ENCODE measurements around the gene TRERF1.
"Not testable (repeated sequence)": the region's sequence is repeated elsewhere in the genome, so short reads cannot be mapped to it uniquely, and the experiment has no call there.

Gene TRERF1

DNA sequence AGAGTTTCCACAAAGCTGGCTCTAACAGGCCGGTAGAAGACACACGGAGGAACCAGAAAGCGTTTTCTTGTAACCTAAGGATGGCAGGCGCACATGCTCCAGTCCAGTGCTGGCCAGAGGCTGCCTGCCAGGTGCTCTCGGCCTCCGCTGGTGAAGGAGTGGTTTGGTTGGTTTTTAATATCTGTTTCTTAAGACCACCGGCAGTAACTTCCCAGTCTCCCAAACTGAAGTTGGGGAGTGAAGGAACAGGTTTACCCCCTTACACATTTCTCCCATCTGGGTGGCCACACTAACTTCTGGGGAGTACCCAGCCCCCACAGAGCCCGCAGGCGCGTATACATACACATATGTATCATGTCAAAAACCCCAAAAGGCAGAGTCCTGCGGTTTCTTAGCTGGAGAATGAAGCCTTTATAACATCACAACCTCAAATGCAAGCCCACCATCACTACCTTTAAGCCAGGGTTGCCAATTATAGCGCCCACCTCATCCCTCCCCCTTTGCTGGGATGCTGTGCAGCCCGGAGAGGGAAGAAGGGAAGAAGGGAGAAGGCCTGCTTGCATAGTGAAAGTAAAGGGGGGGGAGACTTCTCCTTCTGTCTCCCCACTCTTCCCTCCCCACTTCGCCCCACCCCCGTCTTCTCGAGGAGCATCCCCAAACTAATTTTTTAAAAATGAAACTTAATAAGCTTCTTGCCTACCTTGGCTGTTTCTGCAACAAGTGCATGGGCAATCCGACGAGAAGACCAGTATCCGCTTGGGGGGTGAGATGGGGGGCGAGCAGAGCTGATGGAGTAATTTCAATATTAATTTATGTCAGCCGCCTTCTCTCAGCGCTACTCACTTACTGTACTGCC lies 1.0 kb downstream of the TRERF1 start:
- DNase-seq (ENCODE audit: low read depth), result no peak

GRCh38 chr6:42449917-42450476 lies 1.7 kb downstream of the TRERF1 start:
- DNase-seq (ENCODE audit: low read depth), result no peak

DNA sequence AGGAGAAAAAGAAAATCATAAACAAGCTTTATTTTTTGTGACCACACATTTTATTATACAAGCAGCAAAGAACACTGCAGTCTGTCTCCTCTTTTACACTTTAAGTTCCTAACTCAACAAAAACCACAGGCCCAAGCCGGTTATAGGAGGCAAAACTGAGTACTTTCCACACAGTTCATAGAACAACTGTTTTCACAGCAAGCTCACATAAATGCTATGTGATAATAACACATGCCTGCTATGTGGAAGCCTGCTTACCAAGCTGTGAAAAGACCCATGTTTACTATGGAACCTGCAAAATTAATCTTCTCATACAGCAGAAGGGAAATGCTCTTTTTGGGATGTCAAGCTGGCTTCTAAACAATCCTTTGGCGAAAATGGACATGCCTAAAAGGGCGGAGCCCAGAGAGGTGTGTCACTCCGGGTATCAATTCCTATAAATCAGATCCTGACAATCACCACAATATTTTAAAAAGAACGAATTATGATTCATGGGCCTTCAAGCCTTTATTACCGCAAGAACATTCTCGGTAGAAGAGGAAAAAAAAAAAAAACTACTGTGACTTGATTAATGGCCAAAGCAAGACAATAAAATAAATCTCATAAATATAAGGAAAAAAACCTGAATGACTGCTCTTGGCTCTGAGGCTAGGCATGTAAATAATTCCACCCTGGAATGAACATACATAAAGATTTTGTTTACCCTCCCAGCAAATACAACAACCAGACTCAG lies 2.6 kb downstream of the TRERF1 start:
- DNase-seq (ENCODE audit: low read depth), result no peak

GRCh38 chr6:42448391-42448790 lies 3.3 kb downstream of the TRERF1 start:
- no peak for DNase-seq (ENCODE audit: low read depth)

DNA sequence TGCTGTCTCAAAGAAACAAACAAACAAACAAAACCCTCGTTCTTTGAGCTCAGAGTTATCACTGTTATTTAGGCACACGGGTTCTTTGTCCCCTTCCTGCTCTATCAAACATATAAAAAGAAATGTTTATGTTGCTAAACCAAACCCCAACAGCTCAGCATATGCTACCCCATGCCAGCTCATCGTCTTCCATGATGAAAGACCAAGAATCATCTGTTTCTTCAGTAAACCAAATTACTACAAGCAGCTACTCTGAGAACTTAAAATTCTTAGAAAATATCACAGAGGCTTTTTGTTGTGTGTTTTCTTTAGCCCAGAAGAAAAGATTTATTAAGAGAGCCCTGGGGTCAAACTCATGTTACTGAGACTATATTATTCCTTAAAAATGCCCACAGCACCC lies 4.7 kb downstream of the TRERF1 start:
- no peak for DNase-seq (ENCODE audit: low read depth)

DNA sequence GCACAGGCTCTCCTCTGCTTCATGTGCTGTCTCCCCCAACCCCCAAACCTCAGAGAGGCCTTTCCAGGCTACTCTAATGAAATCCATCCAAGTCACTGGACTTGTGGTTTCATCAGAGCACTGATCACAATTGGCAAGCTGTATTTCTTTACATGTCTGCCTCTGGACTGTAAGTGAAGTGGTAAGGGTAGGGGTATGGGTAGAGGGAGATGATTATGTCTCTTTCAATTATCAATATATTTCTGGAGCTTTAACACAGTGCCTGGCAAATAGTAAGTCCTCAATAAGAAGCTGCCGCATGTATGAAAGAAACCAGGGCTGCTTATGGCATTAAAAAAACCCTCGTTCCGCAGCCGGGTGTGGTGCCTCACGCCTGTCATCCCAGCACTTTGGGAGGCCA lies 5.4 kb downstream of the TRERF1 start:
- no peak for DNase-seq (ENCODE audit: low read depth)

DNA sequence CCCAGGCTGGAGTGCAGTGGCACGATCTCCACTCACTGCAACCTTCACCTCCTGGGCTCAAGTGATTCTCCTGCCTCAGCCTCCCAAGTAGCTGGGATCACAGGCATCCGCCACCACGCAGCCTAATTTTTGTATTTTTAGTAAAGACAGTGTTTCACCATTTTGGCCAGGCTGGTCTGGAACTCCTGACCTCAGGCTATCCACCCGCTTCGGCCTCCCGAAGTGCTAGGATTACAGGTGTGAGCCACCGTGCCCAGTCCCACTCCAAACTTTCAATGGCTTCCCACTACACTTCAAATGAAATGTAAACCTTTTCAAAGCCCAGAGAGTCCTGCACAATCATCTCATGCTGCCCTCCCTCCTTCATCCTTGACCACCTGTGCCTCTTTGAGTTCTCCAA lies 5.8 kb downstream of the TRERF1 start:
- not testable (repeated sequence) for DNase-seq (ENCODE audit: low read depth)

DNA sequence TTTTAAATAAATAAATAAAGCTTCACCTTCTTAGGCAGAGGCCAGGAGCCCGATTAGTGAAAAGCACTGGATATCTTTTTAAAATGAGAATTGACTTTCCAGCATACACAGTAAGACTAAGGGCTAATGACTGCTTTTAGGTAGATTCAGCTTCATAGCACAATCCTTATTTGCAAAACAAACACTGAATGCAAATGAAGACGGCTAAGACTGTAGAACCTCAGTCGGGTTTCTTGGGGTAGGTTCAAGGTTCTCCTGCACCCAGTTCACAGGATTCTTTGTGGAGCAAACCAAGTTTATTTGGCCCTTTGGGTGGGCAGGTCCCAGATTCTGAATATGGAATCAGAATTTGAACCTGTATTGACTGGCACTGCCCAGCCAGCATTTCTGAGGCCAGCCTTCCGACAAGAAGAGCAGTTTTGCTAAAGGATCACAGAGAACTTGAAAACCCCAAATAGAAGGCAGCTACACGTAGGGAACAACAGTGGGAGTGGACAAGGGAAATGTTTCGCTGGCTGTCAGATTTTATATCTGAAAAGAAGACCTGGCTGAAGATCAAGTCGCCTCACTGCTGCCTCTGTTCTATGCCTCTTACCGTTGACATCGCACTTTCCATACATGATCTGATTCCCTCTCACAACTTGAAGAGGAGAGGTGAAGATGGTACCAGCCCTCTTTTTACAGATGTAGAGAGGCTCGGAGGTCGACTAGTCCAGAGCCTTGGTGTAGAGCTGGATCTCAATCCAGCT lies 8.2 kb downstream of the TRERF1 start:
- no peak for DNase-seq (ENCODE audit: low read depth)

DNA sequence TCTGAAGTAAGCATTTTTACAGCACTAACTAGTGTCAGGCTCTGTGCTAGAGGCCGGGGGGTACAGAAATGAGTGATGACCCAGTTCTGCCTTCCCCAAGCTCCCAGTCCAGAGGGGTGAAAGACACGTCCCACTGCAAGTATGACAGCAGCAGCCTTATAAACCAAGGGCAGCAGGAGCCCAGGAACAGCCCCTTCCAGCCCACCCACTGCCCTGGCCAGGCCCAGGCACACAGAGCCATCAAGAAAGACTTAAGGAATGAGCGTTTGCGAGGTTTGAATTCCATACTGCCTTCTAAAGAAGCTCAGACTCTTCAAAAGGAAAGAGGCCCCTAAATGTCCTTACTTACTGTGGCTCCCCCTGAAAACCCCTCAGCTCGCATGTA lies 10.0 kb downstream of the TRERF1 start:
- DNase-seq (ENCODE audit: low read depth), result no peak

DNA sequence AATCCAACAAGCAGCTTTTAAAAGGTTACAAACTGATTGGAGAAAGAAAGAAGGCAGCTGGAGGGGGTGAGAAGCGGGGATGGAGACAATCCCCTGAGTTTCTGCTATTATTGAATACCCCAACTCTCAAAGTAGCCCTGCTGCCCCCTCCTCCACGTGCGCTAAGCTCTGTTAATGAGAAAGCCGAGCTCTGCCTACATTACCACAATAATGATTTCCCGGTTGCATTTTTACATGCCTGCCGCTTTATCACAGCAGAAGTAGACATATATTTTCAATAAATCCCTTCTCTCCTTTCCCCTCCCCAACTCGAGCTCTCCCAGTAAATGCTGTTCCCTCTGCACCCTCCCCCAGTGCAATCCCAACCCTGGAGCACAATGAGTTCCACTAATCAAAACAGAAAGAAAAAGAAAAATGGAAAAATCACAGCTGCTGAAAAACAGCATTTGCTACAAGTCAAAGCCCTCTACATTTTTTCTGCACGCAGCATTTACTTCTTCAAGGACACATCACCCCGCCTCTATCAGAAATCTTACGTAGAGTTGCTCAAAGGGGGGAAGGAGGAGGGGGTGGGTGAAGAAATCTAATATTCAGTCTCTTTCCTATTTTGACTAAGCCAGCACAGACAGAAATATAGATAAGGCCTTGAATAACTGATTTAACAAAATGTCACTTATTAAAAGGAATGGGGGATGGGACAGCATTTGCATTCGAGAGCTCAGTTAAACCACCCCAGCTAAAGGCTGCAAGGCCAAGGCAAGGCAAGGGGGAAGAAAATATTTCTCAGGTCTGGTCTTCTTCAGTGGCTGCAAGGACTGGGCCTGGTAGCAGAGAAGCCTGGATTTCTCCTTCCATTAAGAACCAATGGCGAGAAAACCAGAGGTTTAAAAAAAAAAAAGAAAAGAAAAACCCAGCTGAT lies 10.7 kb downstream of the TRERF1 start:
- no peak for DNase-seq (ENCODE audit: low read depth)

GRCh38 chr6:42440027-42440426 lies 11.7 kb downstream of the TRERF1 start:
- DNase-seq (ENCODE audit: low read depth), result no peak

DNA sequence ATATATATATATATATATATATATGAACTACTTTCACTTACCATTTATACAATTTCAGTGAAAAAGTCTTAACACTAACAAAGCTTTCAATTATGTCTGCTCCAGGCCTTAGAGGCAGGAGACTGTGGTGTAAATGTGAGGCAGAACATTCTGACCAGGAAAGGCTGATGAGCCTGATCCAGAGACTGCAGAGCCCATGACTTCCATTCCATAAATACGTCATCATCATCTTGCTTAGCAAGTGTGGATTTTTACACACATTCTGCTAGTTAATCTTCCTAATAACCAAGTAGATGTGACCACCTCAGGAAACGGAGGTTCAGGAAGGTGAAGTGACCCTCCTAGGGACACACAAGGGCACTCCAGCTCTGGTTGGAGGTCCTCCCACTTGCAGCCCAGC lies 14.9 kb downstream of the TRERF1 start:
- no peak for DNase-seq (ENCODE audit: low read depth)

GRCh38 chr6:42434237-42434636 lies 17.5 kb downstream of the TRERF1 start:
- no peak for DNase-seq (ENCODE audit: low read depth)

DNA sequence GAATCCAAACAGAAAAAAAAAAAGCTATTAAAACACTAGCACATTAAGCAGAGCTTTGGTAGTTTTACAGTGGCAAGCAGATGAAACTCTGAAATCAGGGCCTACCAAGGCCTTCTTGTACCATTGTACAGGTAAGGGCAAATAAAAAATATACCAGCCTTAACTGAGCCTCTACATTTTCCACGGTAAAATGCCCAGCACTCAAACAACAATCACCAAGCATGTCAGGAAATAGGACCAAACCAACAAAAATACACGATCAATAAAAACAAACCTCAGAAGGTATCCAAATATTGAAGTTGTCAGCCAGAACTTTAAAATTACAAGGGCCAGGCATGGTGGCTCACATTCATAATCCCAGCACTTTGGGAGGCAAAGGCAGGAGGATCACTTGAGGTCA lies 18.3 kb downstream of the TRERF1 start:
- DNase-seq (ENCODE audit: low read depth), result no peak

DNA sequence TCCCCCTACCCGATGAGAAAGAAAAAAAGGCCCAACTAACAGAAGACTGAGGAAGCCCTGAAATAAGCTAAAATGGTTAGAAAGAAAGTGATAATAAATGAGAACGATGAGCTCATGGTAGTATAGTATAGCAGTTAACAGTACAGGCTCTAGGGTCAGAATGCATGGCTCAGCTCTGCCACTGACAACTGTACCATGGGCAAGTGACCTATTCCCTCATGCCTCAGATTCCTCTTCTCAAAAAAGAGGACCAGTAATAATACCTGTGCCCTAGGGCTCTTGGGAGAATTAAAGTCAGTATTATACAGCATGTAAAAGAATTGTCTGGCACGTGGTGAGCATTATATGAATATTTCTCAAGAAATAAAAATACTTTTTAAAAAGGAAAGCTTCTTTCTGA lies 19.8 kb downstream of the TRERF1 start:
- no peak for DNase-seq (ENCODE audit: low read depth)

- no peak for DNase-seq (ENCODE audit: low read depth)
These were observed 20.4 kb downstream of the TRERF1 start for GRCh38 chr6:42431356-42431755.

- no peak for DNase-seq (ENCODE audit: low read depth)
These were observed 21.9 kb downstream of the TRERF1 start for GRCh38 chr6:42429836-42430235.

- no peak for DNase-seq (ENCODE audit: low read depth)
These were observed 22.6 kb downstream of the TRERF1 start for GRCh38 chr6:42429042-42429585.

DNA sequence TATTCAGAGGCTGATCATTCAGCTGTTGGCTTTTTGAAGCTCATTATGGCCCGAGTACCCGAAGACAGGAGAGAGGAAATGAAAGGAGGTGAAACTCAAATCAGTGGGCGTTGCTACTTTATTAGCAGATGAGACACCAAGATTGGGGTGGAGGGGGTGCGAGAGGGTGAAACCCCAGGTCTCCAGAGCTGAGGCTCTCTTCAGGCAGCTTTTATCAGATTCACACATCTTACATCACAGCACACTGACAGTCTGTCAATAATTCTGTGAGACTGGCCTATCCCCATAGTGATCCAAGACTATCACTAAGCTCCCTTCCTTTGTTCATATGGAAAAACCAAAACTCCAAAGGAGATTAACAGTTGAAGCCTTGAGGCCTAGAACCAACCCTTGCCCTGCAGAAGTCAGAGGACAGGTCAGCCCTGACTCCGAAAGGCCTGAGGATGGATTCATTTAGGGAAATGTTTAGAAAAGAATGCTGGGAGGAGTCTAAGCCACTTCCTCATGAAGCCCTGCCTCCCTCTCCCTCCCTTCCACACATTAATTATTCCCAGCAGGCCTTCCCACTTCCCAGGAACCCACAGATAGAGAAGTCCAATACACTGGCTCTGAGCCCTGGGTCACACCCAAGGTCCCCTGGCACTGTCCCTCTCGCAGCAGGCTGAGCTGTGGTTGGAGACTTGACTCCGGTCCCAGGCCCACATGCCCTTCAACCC lies 23.2 kb downstream of the TRERF1 start:
- DNase-seq (ENCODE audit: low read depth), result no peak

DNA sequence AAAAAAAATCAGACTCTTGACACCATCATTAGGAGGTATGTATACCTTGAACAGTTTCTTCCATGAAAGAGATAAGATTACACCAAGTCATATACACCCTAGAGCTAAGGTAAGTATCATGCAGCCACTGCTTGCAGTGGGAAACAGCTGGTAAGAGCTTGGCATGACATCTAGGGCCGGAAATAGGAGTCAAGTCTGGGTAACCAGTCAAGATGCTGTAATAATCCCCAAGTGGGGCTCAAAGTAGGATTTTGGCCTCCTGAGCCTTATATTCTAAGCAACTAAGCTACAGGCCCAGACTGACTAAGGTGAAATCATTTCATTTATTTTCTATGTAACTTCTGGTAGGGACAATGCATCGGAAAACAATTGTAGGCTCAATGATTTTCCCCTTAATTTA lies 23.9 kb downstream of the TRERF1 start:
- DNase-seq (ENCODE audit: low read depth), result no peak
